ENCODE data around the gene AK5.

DNA sequence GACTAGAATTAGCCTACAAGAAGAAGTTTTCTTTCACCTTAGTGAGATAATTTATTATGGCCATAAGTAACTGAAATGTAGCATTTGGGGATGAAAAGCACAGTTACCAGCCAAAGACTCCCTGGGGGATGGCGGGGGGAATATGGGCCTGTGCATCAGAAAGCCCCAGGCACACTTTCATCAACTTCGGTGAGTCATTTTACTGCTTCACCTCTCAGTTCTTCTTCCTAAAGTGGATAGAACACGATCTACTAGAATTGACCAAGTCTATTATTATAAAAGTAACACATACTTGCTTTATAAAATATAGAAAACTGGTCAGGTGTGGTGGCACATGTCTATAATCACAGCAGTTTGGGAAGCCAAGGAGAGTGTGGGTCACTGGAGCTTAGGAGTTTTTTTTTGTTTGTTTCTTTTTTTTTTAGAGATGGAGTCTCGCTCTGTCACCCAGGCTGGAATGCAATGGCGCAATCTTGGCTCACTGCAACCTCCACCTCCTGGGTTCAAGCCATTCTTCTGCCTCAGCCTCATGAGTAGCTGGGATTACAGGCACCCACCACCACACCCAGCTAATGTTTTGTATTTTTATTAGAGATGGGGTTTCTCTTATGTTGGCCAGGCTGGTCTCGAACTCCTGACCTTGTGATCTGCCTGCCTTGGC is 258.8 kb downstream of the AK5 start:
- TF ChIP-seq, protein P1, sequence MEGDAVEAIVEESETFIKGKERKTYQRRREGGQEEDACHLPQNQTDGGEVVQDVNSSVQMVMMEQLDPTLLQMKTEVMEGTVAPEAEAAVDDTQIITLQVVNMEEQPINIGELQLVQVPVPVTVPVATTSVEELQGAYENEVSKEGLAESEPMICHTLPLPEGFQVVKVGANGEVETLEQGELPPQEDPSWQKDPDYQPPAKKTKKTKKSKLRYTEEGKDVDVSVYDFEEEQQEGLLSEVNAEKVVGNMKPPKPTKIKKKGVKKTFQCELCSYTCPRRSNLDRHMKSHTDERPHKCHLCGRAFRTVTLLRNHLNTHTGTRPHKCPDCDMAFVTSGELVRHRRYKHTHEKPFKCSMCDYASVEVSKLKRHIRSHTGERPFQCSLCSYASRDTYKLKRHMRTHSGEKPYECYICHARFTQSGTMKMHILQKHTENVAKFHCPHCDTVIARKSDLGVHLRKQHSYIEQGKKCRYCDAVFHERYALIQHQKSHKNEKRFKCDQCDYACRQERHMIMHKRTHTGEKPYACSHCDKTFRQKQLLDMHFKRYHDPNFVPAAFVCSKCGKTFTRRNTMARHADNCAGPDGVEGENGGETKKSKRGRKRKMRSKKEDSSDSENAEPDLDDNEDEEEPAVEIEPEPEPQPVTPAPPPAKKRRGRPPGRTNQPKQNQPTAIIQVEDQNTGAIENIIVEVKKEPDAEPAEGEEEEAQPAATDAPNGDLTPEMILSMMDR (conservative IDR thresholded peaks at IDR 0.05; ENCODE audit: low read depth, low read length): no peak
- TF ChIP-seq EZH2phosphoT487 (IDR thresholded peaks at IDR 0.05; ENCODE audit: borderline replicate concordance, low read length) (no peak), EZH2 (IDR thresholded peaks at IDR 0.05; ENCODE audit: low read length, unreplicated experiment) (no peak)
